RWPE2 (cell line): ENCODE measurements around the gene MACF1.
"Not testable (repeated sequence)": the region's sequence is repeated elsewhere in the genome, so short reads cannot be mapped to it uniquely, and the experiment has no call there.

Experiments used
- ATAC-seq: fragments of 200-7000 bp; cut with Tn5 transposase; 3 replicates; pipeline ENCODE4 v1.9.1; 2021; ENCODE audit warnings: low read depth
- DNase-seq: peaks from one replicate; pipeline ENCODE4 v3.0.0-alpha.2; 2020; ENCODE audit warnings: low spot score
- H3K27ac ChIP-seq: fragments of 450-650 bp; 2 replicates; pipeline ENCODE4 v1.5.1; 2017; ENCODE audit warnings: mild to moderate bottlenecking; ENCODE audit not compliant: poor library complexity, severe bottlenecking
- H3K27me3 ChIP-seq: fragments of 250-450 bp; sonication (Bioruptor Pico); 2 replicates; pipeline ENCODE4 v1.5.1; 2021; ENCODE audit warnings: mild to moderate bottlenecking, moderate library complexity; ENCODE audit not compliant: insufficient read depth, poor library complexity, severe bottlenecking
- H3K36me3 ChIP-seq: fragments of 250-450 bp; sonication (Bioruptor Pico); 2 replicates; pipeline ENCODE4 v1.5.1; 2020; ENCODE audit warnings: low read depth, mild to moderate bottlenecking, moderate library complexity
- H3K4me1 ChIP-seq: fragments of 250-450 bp; sonication (Bioruptor Pico); 2 replicates; pipeline ENCODE4 v1.5.1; 2021; ENCODE audit warnings: mild to moderate bottlenecking, moderate library complexity; ENCODE audit not compliant: insufficient read depth, poor library complexity, severe bottlenecking
- H3K4me3 ChIP-seq: fragments of 250-450 bp; sonication (Bioruptor Pico); 2 replicates; pipeline ENCODE4 v1.5.1; 2021; ENCODE audit warnings: mild to moderate bottlenecking, moderate library complexity; ENCODE audit not compliant: severe bottlenecking
- H3K9me3 ChIP-seq: fragments of 250-450 bp; sonication (Bioruptor Pico); 2 replicates; pipeline ENCODE4 v1.5.1; 2021; ENCODE audit warnings: mild to moderate bottlenecking, moderate library complexity; ENCODE audit not compliant: severe bottlenecking
- CTCF ChIP-seq: fragments of 450-650 bp; IDR thresholded peaks from one replicate; pipeline ENCODE4 v1.5.1; 2017; ENCODE audit warnings: mild to moderate bottlenecking, moderate library complexity; ENCODE audit not compliant: poor library complexity, severe bottlenecking

MACF1 gene

DNA sequence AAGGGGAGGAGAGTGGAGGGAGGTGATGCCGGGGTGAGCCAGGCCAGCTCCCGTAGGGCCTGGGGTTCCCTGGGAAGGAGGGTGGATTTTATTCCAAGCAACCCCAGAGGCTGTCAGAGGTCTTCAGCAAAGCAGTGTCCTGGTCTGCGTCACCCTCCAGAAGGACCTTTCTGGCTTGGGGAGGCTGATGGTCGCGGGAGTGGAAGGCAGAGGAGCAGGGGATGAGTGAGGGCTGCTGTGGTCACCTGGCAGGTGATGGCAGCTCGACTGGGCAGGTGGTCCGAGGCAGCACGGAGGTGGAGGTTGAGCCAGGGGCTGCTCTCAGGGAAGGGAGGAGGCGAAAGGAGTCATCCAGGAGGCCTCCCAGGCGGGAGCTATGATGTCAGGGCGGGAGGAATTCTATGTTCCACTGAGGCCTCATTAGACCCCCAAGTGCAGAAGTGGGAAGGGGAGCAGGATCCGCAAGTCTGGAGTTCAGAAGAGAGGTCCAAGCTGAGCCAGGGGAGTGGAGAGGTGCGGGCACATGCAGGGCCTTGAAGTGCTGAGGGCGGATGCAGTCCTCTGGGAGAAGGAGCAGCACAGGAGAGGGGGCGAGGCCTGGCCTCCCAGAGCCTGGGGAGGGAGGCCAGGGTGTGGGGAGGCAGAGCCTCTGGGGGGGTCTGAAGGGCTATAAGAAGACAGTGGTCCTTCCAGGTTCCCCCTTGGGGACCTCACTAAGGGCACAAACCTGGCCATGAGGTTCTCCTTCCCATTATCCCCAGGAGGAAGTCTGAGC is 320.3 kb downstream of the MACF1 start:
- no peak overlapping the region for H3K27ac ChIP-seq
- H3K27me3 ChIP-seq, result no peaks in the 10 kb centered on the region
- H3K4me1 ChIP-seq, result no peaks in the 10 kb centered on the region
- no peaks in the 10 kb centered on the region for H3K9me3 ChIP-seq
- ATAC-seq, result no peak
- H3K4me3 ChIP-seq, result no peak overlapping the region
- TF ChIP-seq CTCF, result no peak
- H3K36me3 ChIP-seq, result no peaks in the 10 kb centered on the region
- DNase-seq, result no peak

DNA sequence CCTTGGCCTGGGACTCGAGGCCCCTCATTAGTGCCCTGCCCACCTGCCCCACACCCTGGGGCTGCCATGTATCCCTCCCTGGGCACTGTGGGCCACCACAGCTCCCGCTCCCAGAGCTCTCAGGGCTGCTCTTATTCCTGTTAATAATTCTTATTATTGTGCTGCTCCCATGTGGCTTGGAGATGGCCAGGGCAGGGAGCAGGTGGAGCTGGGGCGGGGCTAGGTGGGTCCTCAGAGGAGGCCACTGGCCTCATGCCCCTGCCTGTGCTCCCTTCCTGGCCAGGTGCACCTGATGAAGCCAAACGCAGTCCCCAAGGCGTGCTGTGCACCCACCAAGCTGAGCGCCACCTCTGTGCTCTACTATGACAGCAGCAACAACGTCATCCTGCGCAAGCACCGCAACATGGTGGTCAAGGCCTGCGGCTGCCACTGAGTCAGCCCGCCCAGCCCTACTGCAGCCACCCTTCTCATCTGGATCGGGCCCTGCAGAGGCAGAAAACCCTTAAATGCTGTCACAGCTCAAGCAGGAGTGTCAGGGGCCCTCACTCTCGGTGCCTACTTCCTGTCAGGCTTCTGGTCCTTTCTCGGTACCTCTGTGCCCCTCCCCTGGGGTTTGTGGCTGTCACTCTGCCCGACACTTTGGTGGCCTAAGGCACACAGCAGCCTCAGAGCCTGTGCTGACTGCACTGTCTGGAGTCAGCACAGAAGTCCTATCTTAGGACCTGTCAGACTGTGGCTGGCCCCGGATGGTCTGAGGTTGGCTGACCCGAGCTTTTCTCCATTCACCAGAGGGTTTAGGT is 321.1 kb downstream of the MACF1 start:
- H3K36me3 ChIP-seq, result no peaks in the 10 kb centered on the region
- no peak overlapping the region for H3K27ac ChIP-seq
- H3K4me3 ChIP-seq, result no peak overlapping the region
- ATAC-seq, result no peak
- H3K4me1 ChIP-seq, result no peaks in the 10 kb centered on the region
- no peak for TF ChIP-seq CTCF
- H3K9me3 ChIP-seq, result no peaks in the 10 kb centered on the region
- DNase-seq, result no peak
- H3K27me3 ChIP-seq, result no peaks in the 10 kb centered on the region

- ATAC-seq (no peak), DNase-seq (no peak)
- no peaks in the 10 kb centered on the region for H3K36me3 ChIP-seq
- H3K27me3 ChIP-seq, result no peaks in the 10 kb centered on the region
- no peaks in the 10 kb centered on the region for H3K9me3 ChIP-seq
- no peak for TF ChIP-seq CTCF
- no peak overlapping the region for H3K27ac ChIP-seq
- H3K4me1 ChIP-seq, result no peaks in the 10 kb centered on the region
- H3K4me3 ChIP-seq, result no peak overlapping the region
Observed at GRCh38 chr1:39526466-39527189, 322.1 kb downstream of the MACF1 start.

DNA sequence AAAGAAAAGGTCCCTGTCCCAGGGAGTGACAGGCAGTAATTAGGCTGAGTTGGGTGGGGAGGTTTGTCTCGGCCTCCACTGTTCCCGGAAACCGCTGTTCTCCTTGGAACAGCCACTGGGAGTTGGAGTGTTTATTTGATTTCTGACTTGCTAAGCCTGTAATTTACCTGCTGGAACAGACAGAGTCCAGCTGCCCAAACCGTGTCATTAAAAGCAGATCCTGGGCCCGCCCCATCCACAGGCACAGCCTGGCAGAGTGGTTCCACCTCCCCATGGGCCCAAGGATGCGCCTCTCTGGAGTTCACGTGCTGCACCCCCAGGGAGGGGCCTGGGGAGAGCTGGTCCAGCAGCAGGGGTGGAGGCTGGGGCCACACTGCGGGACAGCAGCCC is 322.7 kb downstream of the MACF1 start:
- not testable (repeated sequence) for H3K36me3 ChIP-seq, H3K4me1 ChIP-seq, H3K27me3 ChIP-seq, ATAC-seq, H3K4me3 ChIP-seq, H3K27ac ChIP-seq, H3K9me3 ChIP-seq, DNase-seq

DNA sequence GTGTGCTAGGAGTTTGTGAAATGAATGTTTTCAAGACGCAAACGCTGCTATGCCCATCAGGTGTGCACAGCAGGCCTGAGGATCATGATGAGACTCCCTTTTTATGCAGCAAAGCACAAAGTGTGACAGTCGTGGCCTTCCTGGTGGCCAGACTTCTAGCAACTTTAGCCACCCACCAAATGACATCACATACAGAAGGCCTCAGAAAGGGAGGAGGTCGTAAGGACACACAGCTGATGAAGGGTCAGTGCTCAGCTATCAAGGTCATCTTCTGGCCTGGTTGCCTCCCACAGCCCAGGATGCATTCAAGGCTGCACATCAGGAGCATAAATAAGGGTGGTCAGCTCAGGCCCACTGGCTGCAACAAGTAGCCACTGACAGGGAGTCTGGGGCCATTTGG is 323.6 kb downstream of the MACF1 start:
- no peak overlapping the region for H3K27ac ChIP-seq
- ATAC-seq (no peak), DNase-seq (no peak)
- TF ChIP-seq CTCF, result no peak
- H3K36me3 ChIP-seq, result no peaks in the 10 kb centered on the region
- no peaks in the 10 kb centered on the region for H3K4me1 ChIP-seq
- no peaks in the 10 kb centered on the region for H3K9me3 ChIP-seq
- H3K27me3 ChIP-seq, result no peaks in the 10 kb centered on the region
- no peak overlapping the region for H3K4me3 ChIP-seq
